Cardiac muscle cell (in vitro differentiated cells and primary cell): ENCODE measurements around the gene NFIA. TPM values are rescaled to one million over a fixed set of nuclear protein-coding genes. Genes with fewer than 3 reads are reported as not detected.

Experiments used
- DNase-seq, 2 donors: peaks; one replicate each; pipeline versions ENCODE4 v3.0.0 to v3.0.0-alpha.2; 2010 to 2017; ENCODE audit warnings: low read depth in 1 of 2, low spot score in 1 of 2
- H3K27ac ChIP-seq: fragments of 200-600 bp; sonication (generic); 2 replicates; pipeline ENCODE4 v1.5.1; 2016
- H3K27me3 ChIP-seq: fragments of 200-600 bp; sonication (generic); 2 replicates; pipeline ENCODE4 v1.6.0; 2016; ENCODE audit warnings: control low read depth
- H3K36me3 ChIP-seq: fragments of 200-600 bp; sonication (generic); 2 replicates; pipeline ENCODE4 v1.5.1; 2016; ENCODE audit warnings: control low read depth
- H3K4me1 ChIP-seq: fragments of 200-600 bp; sonication (generic); 2 replicates; pipeline ENCODE4 v1.8.1; 2017; ENCODE audit warnings: low read depth, mild to moderate bottlenecking, mixed run types
- H3K4me3 ChIP-seq: fragments of 200-600 bp; sonication (generic); 2 replicates; pipeline ENCODE4 v1.5.1; 2016; ENCODE audit warnings: mild to moderate bottlenecking
- H3K9me3 ChIP-seq: fragments of 200-600 bp; sonication (generic); 2 replicates; pipeline ENCODE4 v1.5.1; 2017; ENCODE audit warnings: low read depth, mild to moderate bottlenecking, control low read depth
- polyA plus RNA-seq: library from polyadenylated mRNA; unstranded; fragments of >200 nt; fragmentation: Nextera tagmentation; extraction: Ambion mirVana; gene quantifications from 2 replicates; pipeline ENCODE4 v1.2.1, GENCODE V29; 2016
- total RNA-seq: library from RNA; depleted of rRNA; stranded (reverse); fragments of >200 nt; gene quantifications from 2 replicates; pipeline ENCODE4 v1.2.3, GENCODE V29; 2016
- TF ChIP-seq, protein P1 (sequence below): IDR thresholded peaks from 2 replicates; pipeline ENCODE4 v1.5.1; 2012; ENCODE audit warnings: low read depth, mild to moderate bottlenecking, low read length

Gene NFIA
- total and polyA plus RNA-seq, 2 experiments from 2014 or later, result 10.1 to 12.0 TPM

GRCh38 chr1:61104220-61104671 lies 21.9 kb downstream of the NFIA start:
- TF ChIP-seq, protein P1, sequence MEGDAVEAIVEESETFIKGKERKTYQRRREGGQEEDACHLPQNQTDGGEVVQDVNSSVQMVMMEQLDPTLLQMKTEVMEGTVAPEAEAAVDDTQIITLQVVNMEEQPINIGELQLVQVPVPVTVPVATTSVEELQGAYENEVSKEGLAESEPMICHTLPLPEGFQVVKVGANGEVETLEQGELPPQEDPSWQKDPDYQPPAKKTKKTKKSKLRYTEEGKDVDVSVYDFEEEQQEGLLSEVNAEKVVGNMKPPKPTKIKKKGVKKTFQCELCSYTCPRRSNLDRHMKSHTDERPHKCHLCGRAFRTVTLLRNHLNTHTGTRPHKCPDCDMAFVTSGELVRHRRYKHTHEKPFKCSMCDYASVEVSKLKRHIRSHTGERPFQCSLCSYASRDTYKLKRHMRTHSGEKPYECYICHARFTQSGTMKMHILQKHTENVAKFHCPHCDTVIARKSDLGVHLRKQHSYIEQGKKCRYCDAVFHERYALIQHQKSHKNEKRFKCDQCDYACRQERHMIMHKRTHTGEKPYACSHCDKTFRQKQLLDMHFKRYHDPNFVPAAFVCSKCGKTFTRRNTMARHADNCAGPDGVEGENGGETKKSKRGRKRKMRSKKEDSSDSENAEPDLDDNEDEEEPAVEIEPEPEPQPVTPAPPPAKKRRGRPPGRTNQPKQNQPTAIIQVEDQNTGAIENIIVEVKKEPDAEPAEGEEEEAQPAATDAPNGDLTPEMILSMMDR, result no peak
- Histone ChIP-seq H3K27ac (no peak overlapping the region), H3K4me3 (no peak overlapping the region)

DNA sequence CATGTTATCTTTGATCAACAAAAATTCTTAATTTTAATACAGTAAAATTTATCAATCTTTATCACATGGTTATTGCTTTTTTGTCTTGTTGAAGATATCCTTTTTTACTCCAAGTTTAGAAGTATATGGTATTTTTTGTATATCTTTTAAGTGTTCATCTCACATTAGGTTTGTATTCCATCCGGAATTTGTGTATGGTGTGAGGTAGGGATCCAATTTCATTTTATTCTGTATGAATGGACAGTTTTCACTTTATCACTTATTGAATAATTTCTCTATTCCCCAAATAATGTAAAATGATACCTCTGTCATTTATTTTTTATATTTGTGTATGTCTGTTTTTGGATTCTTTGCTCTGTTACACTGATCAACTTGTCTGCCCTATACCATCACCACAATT lies 25.3 kb downstream of the NFIA start:
- Histone ChIP-seq H3K4me3 (no peak overlapping the region), H3K9me3 (no peaks in the 10 kb centered on the region), H3K27ac (no peak overlapping the region), H3K4me1 (no peaks in the 10 kb centered on the region), H3K27me3 (no peaks in the 10 kb centered on the region), H3K36me3 (no peaks in the 10 kb centered on the region)
- TF ChIP-seq, protein P1, result no peak
- DNase-seq, result no peak

More at GRCh38 chr1:61104220-61104671, 21.9 kb downstream of the NFIA start:
- peak in 1 of 2 donors; percentile 14 for DNase-seq
- no peaks in the 10 kb centered on the region for H3K27me3 ChIP-seq
- H3K9me3 ChIP-seq, result no peaks in the 10 kb centered on the region
- no peaks in the 10 kb centered on the region for H3K4me1 ChIP-seq
- no peaks in the 10 kb centered on the region for H3K36me3 ChIP-seq

DNA sequence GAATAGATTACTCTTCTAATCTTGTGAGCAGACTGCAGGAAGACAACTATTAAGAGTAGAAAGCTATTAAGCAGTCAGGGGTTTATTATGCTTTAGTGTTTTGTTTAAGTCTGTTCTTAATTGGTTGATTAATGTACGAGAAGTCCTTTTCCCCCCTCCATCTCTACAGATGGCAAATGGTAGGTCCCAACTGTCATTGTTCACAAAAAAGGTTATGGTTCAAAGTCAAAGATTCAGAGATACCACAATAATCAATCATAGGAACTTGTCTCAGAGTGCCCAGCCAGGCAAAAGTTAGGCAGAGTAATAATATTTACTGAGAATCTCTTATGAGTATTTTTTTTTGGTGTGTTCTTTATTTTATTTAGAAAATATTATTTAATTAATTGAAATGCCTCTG lies 26.8 kb downstream of the NFIA start:
- Histone ChIP-seq H3K4me1 (no peaks in the 10 kb centered on the region), H3K4me3 (no peak overlapping the region), H3K27ac (no peak overlapping the region), H3K9me3 (no peaks in the 10 kb centered on the region), H3K27me3 (no peaks in the 10 kb centered on the region), H3K36me3 (no peaks in the 10 kb centered on the region)
- DNase-seq, result no peak
- TF ChIP-seq, protein P1, result no peak

GRCh38 chr1:61109910-61110309 lies 27.5 kb downstream of the NFIA start:
- Histone ChIP-seq H3K36me3 (no peaks in the 10 kb centered on the region), H3K27ac (no peak overlapping the region), H3K4me1 (no peaks in the 10 kb centered on the region), H3K4me3 (no peak overlapping the region), H3K9me3 (no peaks in the 10 kb centered on the region), H3K27me3 (no peaks in the 10 kb centered on the region)
- TF ChIP-seq, protein P1, result no peak
- DNase-seq, result no peak

DNA sequence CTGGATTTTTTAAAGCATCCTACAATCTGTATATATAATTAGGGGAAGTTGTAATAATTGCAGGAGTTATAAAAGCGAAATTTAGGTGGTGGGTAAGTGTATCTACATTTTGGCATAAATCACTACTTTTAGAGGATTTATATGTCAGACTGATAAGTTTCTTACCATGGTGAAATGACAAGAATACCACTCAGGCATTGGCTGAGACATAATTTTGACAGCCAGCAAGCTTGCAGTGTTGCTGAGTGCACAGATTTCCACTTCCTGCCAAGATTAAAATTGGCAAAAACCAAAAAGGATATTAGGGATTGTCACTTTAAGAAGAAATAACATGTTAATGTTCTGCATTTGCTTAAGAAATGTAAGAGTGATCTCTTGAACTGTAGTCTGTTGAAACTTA lies 28.2 kb downstream of the NFIA start:
- TF ChIP-seq, protein P1, result no peak
- H3K4me1 ChIP-seq, result no peaks in the 10 kb centered on the region
- no peaks in the 10 kb centered on the region for H3K36me3 ChIP-seq
- H3K27me3 ChIP-seq, result no peaks in the 10 kb centered on the region
- no peak overlapping the region for H3K27ac ChIP-seq
- H3K4me3 ChIP-seq, result no peak overlapping the region
- peak in 1 of 2 donors; percentile 55 for DNase-seq
- H3K9me3 ChIP-seq, result no peaks in the 10 kb centered on the region
